NB4 (cell line): ENCODE measurements around the gene SLFN11.

Experiments used
- DNase-seq: peaks from one replicate; pipeline ENCODE4 v3.0.0; 2010; ENCODE audit warnings: low read depth
- H3K4me3 ChIP-seq: one replicate; pipeline ENCODE4 v1.5.1; 2011; ENCODE audit warnings: mild to moderate bottlenecking, low read depth, low read length, moderate library complexity
- CTCF ChIP-seq: IDR thresholded peaks from one replicate; pipeline ENCODE4 v1.5.1; 2012; ENCODE audit warnings: low read depth, low read length
- MAX ChIP-seq: IDR thresholded peaks from 2 replicates; pipeline ENCODE4 v1.6.1; 2011; ENCODE audit warnings: low read depth, low read length
- MYC ChIP-seq: IDR thresholded peaks from 2 replicates; pipeline ENCODE4 v1.6.1; 2011; ENCODE audit warnings: low read depth, low read length
- POLR2A ChIP-seq: IDR thresholded peaks from 2 replicates; pipeline ENCODE4 v1.6.1; 2011; ENCODE audit warnings: mild to moderate bottlenecking; ENCODE audit not compliant: insufficient read length; ENCODE audit errors: extremely low read depth

Gene SLFN11

GRCh38 chr17:35361027-35361426, 12.4 kb downstream of the SLFN11 start:
- TF ChIP-seq MYC = no peak
- TF ChIP-seq POLR2A = no peak
- TF ChIP-seq CTCF = no peak
- no peak for TF ChIP-seq MAX
- peak overlapping the region; percentile 0 for H3K4me3 ChIP-seq
- no peak for DNase-seq

GRCh38 chr17:35359398-35359797, 14.0 kb downstream of the SLFN11 start:
- H3K4me3 ChIP-seq = no peak overlapping the region
- DNase-seq = no peak
- TF ChIP-seq POLR2A (no peak), CTCF (no peak), MAX (no peak), MYC (no peak)

GRCh38 chr17:35352284-35352683, 21.1 kb downstream of the SLFN11 start:
- no peak for DNase-seq
- no peak overlapping the region for H3K4me3 ChIP-seq
- TF ChIP-seq POLR2A = no peak
- TF ChIP-seq MYC = no peak
- TF ChIP-seq MAX = no peak
- TF ChIP-seq CTCF = no peak

GRCh38 chr17:35350493-35350892, 22.9 kb downstream of the SLFN11 start:
- H3K4me3 ChIP-seq = no peak overlapping the region
- no peak for TF ChIP-seq MAX
- no peak for DNase-seq

- no peak for TF ChIP-seq POLR2A
- no peak for TF ChIP-seq MYC
- peak; percentile 36; the same call in 1 of the 2 replicates for TF ChIP-seq MAX
- no peak for TF ChIP-seq CTCF
- peak; percentile 93 for DNase-seq
- H3K4me3 ChIP-seq = peak overlapping the region; percentile 58
Measured at GRCh38 chr17:35345926-35346771, 27.3 kb downstream of the SLFN11 start.

GRCh38 chr17:35345445-35345925, 27.9 kb downstream of the SLFN11 start:
- H3K4me3 ChIP-seq = peak overlapping the region; percentile 58

More at GRCh38 chr17:35345445-35345925, 27.9 kb downstream of the SLFN11 start:
- TF ChIP-seq POLR2A = no peak
- no peak for DNase-seq
